ENCODE measurements around the gene HCFC1. TPM values are rescaled to one million over a fixed set of nuclear protein-coding genes. Genes with fewer than 3 reads are reported as not detected.
"Not testable (repeated sequence)": the region's sequence is repeated elsewhere in the genome, so short reads cannot be mapped to it uniquely, and the experiment has no call there.

Gene HCFC1
- polyA plus RNA-seq, 1 donor: 30.7 TPM

- no peak for DNase-seq (ENCODE audit: low read depth)
These were observed 36.9 kb upstream of the HCFC1 start for GRCh38 chrX:154008521-154008920.

GRCh38 chrX:154006947-154007346 lies 35.3 kb upstream of the HCFC1 start:
- no peak for DNase-seq (ENCODE audit: low read depth)

GRCh38 chrX:154004315-154004714 lies 32.7 kb upstream of the HCFC1 start:
- DNase-seq (ENCODE audit: low read depth): no peak

- no peak for DNase-seq (ENCODE audit: low read depth)
These were observed 30.6 kb upstream of the HCFC1 start for GRCh38 chrX:154002215-154002719.

- DNase-seq (ENCODE audit: low read depth): no peak
These were observed 28.4 kb upstream of the HCFC1 start for GRCh38 chrX:154000051-154000450.

- DNase-seq (ENCODE audit: low read depth): no peak
These were observed 27.9 kb upstream of the HCFC1 start for GRCh38 chrX:153999359-154000037.

- DNase-seq (ENCODE audit: low read depth): no peak
These were observed 23.9 kb upstream of the HCFC1 start for GRCh38 chrX:153995504-153995903.

GRCh38 chrX:153994398-153994797 lies 22.8 kb upstream of the HCFC1 start:
- DNase-seq (ENCODE audit: low read depth): not testable (repeated sequence)

- DNase-seq (ENCODE audit: low read depth): no peak
These were observed 22.4 kb upstream of the HCFC1 start for GRCh38 chrX:153993978-153994377.

- no peak for DNase-seq (ENCODE audit: low read depth)
These were observed 21.5 kb upstream of the HCFC1 start for GRCh38 chrX:153993079-153993478.

- no peak for DNase-seq (ENCODE audit: low read depth)
These were observed 20.6 kb upstream of the HCFC1 start for GRCh38 chrX:153992180-153992579.

GRCh38 chrX:153991013-153991580 lies 19.5 kb upstream of the HCFC1 start:
- DNase-seq (ENCODE audit: low read depth): no peak

- DNase-seq (ENCODE audit: low read depth): no peak
These were observed 18.5 kb upstream of the HCFC1 start for GRCh38 chrX:153989973-153990655.

- no peak for DNase-seq (ENCODE audit: low read depth)
These were observed 16.9 kb upstream of the HCFC1 start for GRCh38 chrX:153988493-153988892.

- no peak for DNase-seq (ENCODE audit: low read depth)
These were observed 12.9 kb upstream of the HCFC1 start for GRCh38 chrX:153984351-153985178.

- DNase-seq (ENCODE audit: low read depth): no peak
These were observed 11.7 kb upstream of the HCFC1 start for GRCh38 chrX:153983321-153983801.

- DNase-seq (ENCODE audit: low read depth): no peak
These were observed 10.3 kb upstream of the HCFC1 start for GRCh38 chrX:153981771-153982533.

GRCh38 chrX:153981231-153981630 lies 9.6 kb upstream of the HCFC1 start:
- no peak for DNase-seq (ENCODE audit: low read depth)

GRCh38 chrX:153980394-153980793 lies 8.8 kb upstream of the HCFC1 start:
- DNase-seq (ENCODE audit: low read depth): not testable (repeated sequence)

GRCh38 chrX:153974726-153975286 lies 3.2 kb upstream of the HCFC1 start:
- DNase-seq (ENCODE audit: low read depth): no peak

Data from forelimb muscle (tissue), 1 donor.